Endothelial cell of umbilical vein (primary cell): ENCODE data around the gene RUNX2. TPM values are rescaled to one million over a fixed set of nuclear protein-coding genes. Genes with fewer than 3 reads are reported as not detected.

ENCODE experiments used
- BruUV-seq: library from RNA; stranded (reverse); fragments of 400-500 nt; replicated peaks from 2 replicates; lab custom pipeline; 2021; lab: Mats Ljungman, UMichigan
- CTCF ChIA-PET: fragments of 300-600, 350-600 bp; sonication (Branson Sonifier 250); formaldehyde crosslinking; loops from one replicate; lab custom pipeline; 2021; ENCODE audit warnings: antibody characterized with exemption, inconsistent platforms; lab: Charles Lee
- POLR2A ChIA-PET: fragments of 300-600, 350-600 bp; sonication (Branson Sonifier 250); formaldehyde crosslinking; loops from one replicate; lab custom pipeline; 2021; ENCODE audit warnings: antibody characterized with exemption, inconsistent platforms; lab: Charles Lee
- DNase-seq: peaks from one replicate; pipeline ENCODE4 v3.0.0-alpha.2; 2011; ENCODE audit warnings: low read depth, low spot score
- FAIRE-seq: peaks from 2 replicates; lab custom pipeline; 2011; peaks lifted over from hg19 to GRCh38; lab: Jason Lieb, UNC
- H2AFZ ChIP-seq: 2 replicates; pipeline ENCODE4 v1.6.0; 2012; ENCODE audit warnings: low read depth, low read length, control low read depth, inconsistent platforms
- H3K27ac ChIP-seq: 2 replicates; pipeline ENCODE4 v1.5.1; 2011; ENCODE audit warnings: low read depth, mild to moderate bottlenecking, control low read depth, low read length, moderate library complexity; ENCODE audit not compliant: insufficient read depth
- H3K27me3 ChIP-seq, 2 experiments: 2 replicates each; pipeline versions ENCODE4 v1.6.0 to v1.6.1; 2011; ENCODE audit warnings: low read length in 2 of 2, mixed read lengths in 1 of 2; ENCODE audit not compliant: control insufficient read depth in 2 of 2, insufficient read depth in 2 of 2
- H3K36me3 ChIP-seq, 2 experiments: 2 replicates in 1 of 2; 3 replicates in 1 of 2; pipeline ENCODE4 v1.5.1; 2011; ENCODE audit warnings: low read length in 2 of 2, mild to moderate bottlenecking in 1 of 2, moderate library complexity in 1 of 2; ENCODE audit not compliant: control insufficient read depth in 2 of 2, insufficient read depth in 2 of 2; ENCODE audit errors: extremely low read depth in 1 of 2
- H3K4me1 ChIP-seq: 3 replicates; pipeline ENCODE4 v1.5.1; 2011; ENCODE audit warnings: mild to moderate bottlenecking, low read length; ENCODE audit not compliant: control insufficient read depth, insufficient read depth; ENCODE audit errors: extremely low read depth
- H3K4me2 ChIP-seq: 2 replicates; pipeline ENCODE4 v1.6.1; 2011; ENCODE audit warnings: low read length, control low read depth, mixed read lengths; ENCODE audit not compliant: insufficient read depth
- H3K4me3 ChIP-seq, 3 experiments: fragments of 200-600 bp in 1 of 3; sonication (generic), shearing (Covaris generic) in 1 of 3; replicated peaks in 1 of 3; 2 replicates each; pipeline ENCODE4 v1.5.1; 2011 to 2016; ENCODE audit warnings: control low read depth in 3 of 3, low read length in 3 of 3, mild to moderate bottlenecking in 2 of 3, inconsistent platforms in 1 of 3, low read depth in 1 of 3, moderate library complexity in 1 of 3; ENCODE audit not compliant: insufficient read depth in 1 of 3
- H3K79me2 ChIP-seq: 2 replicates; pipeline ENCODE4 v1.6.0; 2012; ENCODE audit warnings: low read length, inconsistent platforms; ENCODE audit not compliant: control insufficient read depth, insufficient read depth
- H3K9ac ChIP-seq: replicated peaks from 2 replicates; pipeline ENCODE3; 2011; ENCODE audit warnings: low read length, control low read depth; ENCODE audit not compliant: insufficient read depth; ENCODE audit errors: extremely low read depth
- H3K9me1 ChIP-seq: replicated peaks from 3 replicates; pipeline ENCODE4 v1.6.0; 2011; ENCODE audit warnings: mild to moderate bottlenecking, low read length; ENCODE audit not compliant: control insufficient read depth, insufficient read depth; ENCODE audit errors: extremely low read depth
- H3K9me3 ChIP-seq: replicated peaks from 2 replicates; pipeline ENCODE4 v1.5.1; 2012; ENCODE audit warnings: low read length, inconsistent platforms; ENCODE audit not compliant: control insufficient read depth, insufficient read depth
- H4K20me1 ChIP-seq: replicated peaks from 2 replicates; pipeline ENCODE3; 2011; ENCODE audit warnings: mild to moderate bottlenecking, low read length; ENCODE audit not compliant: control insufficient read depth, insufficient read depth; ENCODE audit errors: extremely low read depth
- EZH2 ChIP-seq: IDR thresholded peaks from 2 replicates; pipeline ENCODE4 v1.6.1; 2012; ENCODE audit warnings: borderline replicate concordance, low read depth, mild to moderate bottlenecking, moderate library complexity, low read length, inconsistent platforms; ENCODE audit not compliant: severe bottlenecking
- FOS ChIP-seq: IDR thresholded peaks from 2 replicates; pipeline ENCODE4 v1.6.1; 2011; ENCODE audit warnings: mild to moderate bottlenecking, low read length, moderate library complexity, borderline replicate concordance; ENCODE audit not compliant: insufficient read depth
- GATA2 ChIP-seq: IDR thresholded peaks from 2 replicates; pipeline ENCODE4 v1.7.0; 2011; ENCODE audit warnings: low read depth, mild to moderate bottlenecking, moderate library complexity, mixed read lengths, low read length; ENCODE audit not compliant: insufficient read length, insufficient read depth
- JUN ChIP-seq: IDR thresholded peaks from 2 replicates; pipeline ENCODE4 v1.6.1; 2011; ENCODE audit warnings: borderline replicate concordance, low read depth; ENCODE audit not compliant: insufficient read length, insufficient read depth
- MYC ChIP-seq: IDR thresholded peaks from one replicate; pipeline ENCODE4 v1.6.1; 2011; ENCODE audit warnings: mild to moderate bottlenecking, low read depth, low read length
- POLR2A ChIP-seq: IDR thresholded peaks from 2 replicates; pipeline ENCODE4 v1.6.1; 2012; ENCODE audit warnings: low read depth, mild to moderate bottlenecking, control low read depth, low read length
- POLR2AphosphoS5 ChIP-seq: IDR thresholded peaks from 2 replicates; pipeline ENCODE4 v1.6.1; 2012; ENCODE audit warnings: low read depth, mild to moderate bottlenecking, control low read depth, low read length, moderate library complexity; ENCODE audit not compliant: insufficient read depth
- dilution Hi-C: fragments of 300-500 bp; cut with MboI; formaldehyde crosslinking; loops from one replicate; pipeline ENCODE4 v1.15.0; 2019; ENCODE audit warnings: low sequenced_read_pairs; ENCODE audit not compliant: extremely low pct_ligation_motif_present
- intact Hi-C: fragments of 100-400 bp; cut with micrococcal nuclease; formaldehyde crosslinking; loops from one replicate; pipeline ENCODE4 v1.10.0; 2022
- polyA plus RNA-seq, 4 experiments: library from polyadenylated mRNA; depleted of rRNA in 3 of 4; stranded (reverse) in 3 of 4; unstranded in 1 of 4; fragments of >200 nt; gene quantifications; 2 replicates each; pipeline versions ENCODE4 v1.2.1 to v1.2.3, GENCODE V29; 2011 to 2012; ENCODE audit warnings: missing spikeins in 1 of 4
- total RNA-seq: library from RNA; stranded (reverse); gene quantifications from 2 replicates; pipeline ENCODE4 v1.2.3, GENCODE V29; 2021
- TF ChIP-seq, protein P1 (sequence below), 2 donors: IDR thresholded peaks; 1 replicate in 1 of 2; 2 replicates in 1 of 2; pipeline ENCODE4 v1.5.1; 2011; ENCODE audit warnings: low read length in 2 of 2, mild to moderate bottlenecking in 2 of 2, moderate library complexity in 2 of 2, control low read depth in 1 of 2, inconsistent platforms in 1 of 2, low read depth in 1 of 2; ENCODE audit not compliant: insufficient read depth in 1 of 2; ENCODE audit errors: extremely low read depth in 1 of 2
- TF ChIP-seq, protein P2 (sequence below): IDR thresholded peaks from 2 replicates; pipeline ENCODE4 v1.6.1; 2011; ENCODE audit not compliant: insufficient read depth, insufficient read length

The RUNX2 gene
- total and polyA plus RNA-seq, 2 donors (not counting 3 experiments of a cell fraction or from before 2014, with no cell fraction given): 0.06 TPM; not detected in 1

DNA sequence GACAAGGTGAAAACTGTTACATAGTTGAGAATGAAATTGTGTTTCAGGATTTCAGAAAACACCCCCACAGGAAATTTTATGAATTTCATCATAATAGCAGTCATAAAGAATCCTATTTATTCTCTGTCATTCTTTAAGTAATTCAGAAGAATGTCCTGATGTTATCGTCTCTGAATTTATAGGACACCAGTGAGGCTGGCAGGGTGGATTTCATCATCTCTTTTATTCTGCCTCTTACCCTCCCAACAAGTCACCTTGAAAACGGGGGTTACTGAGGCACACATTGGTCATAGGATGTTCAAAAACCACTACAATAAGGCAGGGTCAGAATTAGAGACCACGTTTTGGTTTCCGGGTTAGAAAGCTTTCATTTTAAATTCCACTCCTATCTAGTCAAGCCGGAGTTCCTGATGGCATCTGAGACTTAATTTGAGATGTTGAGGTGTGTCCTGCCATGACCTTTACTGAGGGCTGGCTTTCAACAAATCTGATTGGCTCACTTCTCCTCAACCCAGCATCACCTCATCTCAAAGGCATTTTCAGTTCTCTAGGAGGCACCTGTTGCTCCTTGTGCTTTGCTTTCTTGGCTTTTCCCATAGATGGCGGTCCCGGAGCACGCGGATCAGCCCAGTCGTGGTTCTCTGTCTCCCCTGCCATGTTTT is 280.3 kb downstream of the RUNX2 start:
- BruUV-seq: no TSS peak
- H3K27me3 ChIP-seq: peaks cover 22 to 28% of the 10 kb centered on the region in 2 experiments
- H3K9me1 ChIP-seq: no peaks in the 10 kb centered on the region
- no peak overlapping the region for H3K27ac ChIP-seq
- H3K9me3 ChIP-seq: no peaks in the 10 kb centered on the region
- TF ChIP-seq JUN (no peak), GATA2 (no peak), POLR2A (no peak), FOS (no peak), MYC (no peak), POLR2AphosphoS5 (no peak), EZH2 (no peak)
- TF ChIP-seq, protein P1, sequence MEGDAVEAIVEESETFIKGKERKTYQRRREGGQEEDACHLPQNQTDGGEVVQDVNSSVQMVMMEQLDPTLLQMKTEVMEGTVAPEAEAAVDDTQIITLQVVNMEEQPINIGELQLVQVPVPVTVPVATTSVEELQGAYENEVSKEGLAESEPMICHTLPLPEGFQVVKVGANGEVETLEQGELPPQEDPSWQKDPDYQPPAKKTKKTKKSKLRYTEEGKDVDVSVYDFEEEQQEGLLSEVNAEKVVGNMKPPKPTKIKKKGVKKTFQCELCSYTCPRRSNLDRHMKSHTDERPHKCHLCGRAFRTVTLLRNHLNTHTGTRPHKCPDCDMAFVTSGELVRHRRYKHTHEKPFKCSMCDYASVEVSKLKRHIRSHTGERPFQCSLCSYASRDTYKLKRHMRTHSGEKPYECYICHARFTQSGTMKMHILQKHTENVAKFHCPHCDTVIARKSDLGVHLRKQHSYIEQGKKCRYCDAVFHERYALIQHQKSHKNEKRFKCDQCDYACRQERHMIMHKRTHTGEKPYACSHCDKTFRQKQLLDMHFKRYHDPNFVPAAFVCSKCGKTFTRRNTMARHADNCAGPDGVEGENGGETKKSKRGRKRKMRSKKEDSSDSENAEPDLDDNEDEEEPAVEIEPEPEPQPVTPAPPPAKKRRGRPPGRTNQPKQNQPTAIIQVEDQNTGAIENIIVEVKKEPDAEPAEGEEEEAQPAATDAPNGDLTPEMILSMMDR (IDR thresholded peaks at IDR 0.05; ENCODE audit: extremely low read depth in 1 of 2, insufficient read depth in 1 of 2, low read depth in 1 of 2, low read length in 2 of 2): no peak
- TF ChIP-seq, protein P2, sequence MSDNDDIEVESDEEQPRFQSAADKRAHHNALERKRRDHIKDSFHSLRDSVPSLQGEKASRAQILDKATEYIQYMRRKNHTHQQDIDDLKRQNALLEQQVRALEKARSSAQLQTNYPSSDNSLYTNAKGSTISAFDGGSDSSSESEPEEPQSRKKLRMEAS: no peak
- H2AFZ ChIP-seq: no peak overlapping the region
- no peak overlapping the region for H3K9ac ChIP-seq
- no peaks in the 10 kb centered on the region for H4K20me1 ChIP-seq
- H3K4me3 ChIP-seq: no peak overlapping the region
- FAIRE-seq: no peak
- no peak overlapping the region for H3K4me2 ChIP-seq
- no peak for DNase-seq
- ChIA-PET POLR2A (no interaction called here), CTCF (no interaction called here)
- dilution Hi-C loops: no loop called here
- no peaks in the 10 kb centered on the region for H3K79me2 ChIP-seq
- H3K36me3 ChIP-seq: no peaks in the 10 kb centered on the region
- intact Hi-C loops: no loop called here
- H3K4me1 ChIP-seq: no peaks in the 10 kb centered on the region
